ENCODE results near the gene TMEM170B.
"Not testable (repeated sequence)": the region's sequence is repeated elsewhere in the genome, so short reads cannot be mapped to it uniquely, and the experiment has no call there.

TMEM170B gene

DNA sequence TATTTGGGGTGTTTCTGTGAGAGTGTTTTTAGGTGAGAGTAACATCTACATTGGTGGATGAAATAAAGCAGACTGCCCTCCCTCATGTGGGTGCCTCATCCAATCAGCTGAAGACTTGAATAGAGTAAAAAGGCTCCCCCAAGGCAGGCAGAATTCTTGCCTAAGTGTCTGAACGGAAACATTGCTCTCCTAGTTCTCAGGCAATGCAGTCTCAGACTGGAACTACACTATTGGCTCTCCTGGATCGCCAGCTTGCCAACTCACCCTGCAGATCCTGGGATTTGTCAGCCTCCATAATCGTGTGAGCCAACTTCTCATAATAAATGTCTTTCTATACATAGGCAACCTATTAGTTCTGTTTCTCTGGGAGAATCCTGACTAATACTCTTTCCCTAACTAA is 5.5 kb upstream of the TMEM170B start:
- no peak for DNase-seq

DNA sequence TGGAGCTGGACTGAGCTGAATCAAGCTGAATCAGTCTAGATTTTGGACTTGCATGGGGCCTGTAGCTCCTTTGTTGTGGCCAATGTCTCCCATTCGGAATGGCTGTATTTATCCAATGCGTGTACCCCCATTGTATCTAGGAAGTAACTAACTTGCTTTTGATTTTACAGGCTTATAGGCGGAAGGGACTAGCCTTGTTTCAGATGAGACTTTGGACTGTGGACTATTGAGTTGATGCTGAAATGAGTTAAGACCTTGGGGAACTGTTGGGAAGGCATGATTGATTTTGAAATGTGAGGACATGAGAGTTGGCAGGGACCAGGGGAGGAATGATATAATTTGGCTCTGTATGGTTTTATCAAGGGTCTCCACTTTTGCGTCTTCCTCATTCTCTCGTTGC is 3.0 kb upstream of the TMEM170B start:
- DNase-seq, result no peak

DNA sequence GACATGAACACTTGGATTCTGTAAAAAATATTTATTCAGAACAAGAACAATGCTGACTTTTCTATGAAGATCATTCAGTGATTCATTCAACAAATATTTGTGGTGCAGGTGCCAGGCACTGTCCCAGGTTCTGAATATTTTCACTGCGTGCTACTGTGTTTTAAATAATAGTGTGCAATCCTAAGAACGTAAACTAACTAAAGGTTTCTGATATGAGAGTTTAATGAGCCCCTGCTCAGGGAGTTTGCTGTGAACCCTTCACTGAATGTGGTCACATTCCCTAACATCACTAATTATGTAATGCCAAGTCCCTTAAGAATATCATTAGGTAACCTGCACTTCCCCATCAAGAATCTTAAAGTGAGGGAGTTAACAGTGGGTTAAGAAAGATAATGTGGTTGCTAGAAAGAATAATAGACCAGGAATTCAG is 1.7 kb upstream of the TMEM170B start:
- no peak for DNase-seq

DNA sequence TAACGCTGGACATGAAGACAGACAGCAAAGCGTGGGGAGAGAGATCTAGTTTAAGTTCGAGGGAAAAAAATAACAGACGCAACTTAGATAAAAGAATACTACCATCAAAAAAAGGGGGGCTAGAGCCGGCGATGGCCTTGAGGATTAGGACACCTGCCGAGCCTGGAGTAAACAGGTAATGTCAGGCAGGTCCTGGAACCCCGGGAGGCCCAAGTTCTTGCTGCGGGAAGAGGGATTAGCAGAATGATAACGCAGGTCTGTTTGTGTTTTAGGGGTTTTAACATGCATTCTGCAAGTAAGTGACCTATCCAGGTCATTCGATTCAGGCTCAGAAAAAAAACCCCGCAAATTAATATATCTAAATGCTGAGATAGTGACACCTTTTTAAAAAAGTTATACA is 754 bp upstream of the TMEM170B start:
- no peak for DNase-seq

DNA sequence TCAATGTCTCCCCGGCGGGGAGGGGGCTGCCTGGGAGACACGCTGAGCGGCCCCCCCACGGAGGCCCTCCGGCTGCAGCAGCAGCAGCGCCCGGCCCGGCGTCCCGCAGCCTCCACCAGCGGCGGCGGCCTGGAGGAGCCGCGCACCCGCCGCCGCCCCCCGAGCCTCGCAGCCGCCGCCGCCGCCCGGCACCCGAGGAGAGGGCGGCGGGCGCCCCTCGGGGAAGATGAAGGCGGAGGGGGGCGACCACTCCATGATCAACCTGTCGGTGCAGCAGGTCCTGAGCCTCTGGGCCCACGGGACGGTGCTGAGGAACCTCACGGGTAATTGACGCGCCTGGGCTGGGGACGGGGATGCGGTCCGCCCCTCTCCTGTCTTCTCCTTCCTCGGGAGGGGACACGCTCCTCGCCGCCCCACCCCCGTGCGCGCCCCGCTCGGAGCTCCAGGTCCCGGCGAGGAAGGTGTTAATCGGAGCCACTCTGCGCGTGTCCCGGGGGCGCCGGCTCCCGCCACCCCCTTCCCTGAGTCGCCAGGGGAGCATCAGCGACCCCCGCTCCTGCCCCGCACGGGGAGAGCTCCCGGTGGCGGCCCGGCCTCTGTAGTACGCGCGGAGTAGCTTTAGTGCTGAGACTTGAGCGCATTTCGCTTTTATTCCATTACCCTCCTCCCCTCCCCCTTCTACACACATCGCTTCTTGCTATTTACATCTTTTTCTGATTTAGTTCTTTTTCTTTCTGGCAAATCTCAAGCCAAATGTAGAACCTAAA is 686 bp downstream of the TMEM170B start:
- peak; percentile 45 for DNase-seq

DNA sequence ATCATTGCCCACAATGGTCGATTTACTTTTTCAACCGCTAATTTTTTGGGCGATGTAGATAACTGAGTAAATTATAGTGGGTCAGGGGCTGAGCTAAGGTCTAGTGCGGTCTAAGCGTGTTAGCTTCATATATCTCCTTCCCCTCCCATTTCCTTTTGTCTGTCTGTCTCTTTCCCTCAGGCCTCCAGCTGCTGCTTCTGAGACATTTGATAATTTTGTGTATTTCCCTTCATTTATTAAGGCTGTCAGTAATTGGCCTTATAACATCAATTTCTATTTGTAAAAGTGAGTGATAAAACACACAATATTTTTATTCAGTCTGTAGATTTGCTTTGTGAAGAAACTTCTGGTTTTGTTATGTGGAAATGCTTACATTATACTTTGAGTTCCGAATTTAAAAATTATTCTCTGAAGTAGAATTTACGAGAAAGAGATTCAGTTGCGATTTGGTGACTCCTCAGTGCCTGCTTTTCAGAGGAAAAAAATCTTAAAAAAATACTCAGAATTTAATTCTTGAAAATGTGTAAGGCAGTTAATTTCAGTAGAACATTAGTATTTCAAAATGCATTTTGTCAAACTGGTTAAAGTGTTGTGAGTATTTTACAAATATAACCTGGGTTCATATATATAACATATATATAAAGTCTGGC is 1.4 kb downstream of the TMEM170B start:
- DNase-seq, result no peak

DNA sequence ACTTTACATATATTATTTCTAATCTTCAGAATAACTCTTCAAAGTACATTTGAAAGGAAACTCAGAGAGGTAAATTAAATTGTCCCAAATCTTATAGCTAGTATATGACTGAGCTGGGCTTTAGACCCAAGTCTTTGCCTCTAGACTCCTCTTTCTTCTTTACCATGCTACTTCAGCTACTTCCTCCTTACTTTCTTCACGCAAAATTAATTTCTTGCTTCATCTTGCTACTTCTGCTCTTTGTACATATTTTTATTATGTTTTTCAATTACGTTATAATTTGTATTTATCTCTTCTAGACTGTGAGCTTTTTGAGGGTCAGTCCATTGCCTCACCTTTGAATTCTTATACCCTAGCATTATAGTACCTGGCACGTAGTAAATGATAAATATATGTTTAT is 5.3 kb downstream of the TMEM170B start:
- DNase-seq, result no peak

DNA sequence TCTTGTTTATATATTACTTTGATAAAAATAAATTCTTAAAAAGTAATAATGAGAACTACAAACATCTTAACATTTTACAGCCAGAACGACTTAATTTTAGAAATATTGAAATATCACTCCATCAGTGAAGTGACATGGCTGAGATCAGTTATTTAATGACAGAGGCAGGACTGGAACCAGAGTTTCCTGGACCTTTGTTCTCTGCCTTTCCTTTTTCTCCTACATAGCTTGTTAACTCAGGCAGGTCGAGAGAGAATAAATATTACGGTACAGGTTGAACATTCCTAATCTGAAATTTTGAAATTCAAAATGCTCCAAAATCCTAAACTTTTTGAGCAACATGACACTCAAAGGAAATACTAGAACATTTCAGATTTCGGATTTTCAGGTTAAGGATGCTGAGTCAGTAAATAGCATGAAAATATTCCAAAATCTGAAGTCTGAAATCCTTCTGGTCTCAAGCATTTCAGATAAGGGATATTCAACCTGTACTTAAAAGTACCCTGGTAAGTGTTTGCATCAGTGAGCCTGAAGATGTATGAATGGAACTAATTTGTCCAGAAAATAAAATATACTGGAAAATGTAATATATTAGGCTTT is 6.5 kb downstream of the TMEM170B start:
- no peak for DNase-seq

DNA sequence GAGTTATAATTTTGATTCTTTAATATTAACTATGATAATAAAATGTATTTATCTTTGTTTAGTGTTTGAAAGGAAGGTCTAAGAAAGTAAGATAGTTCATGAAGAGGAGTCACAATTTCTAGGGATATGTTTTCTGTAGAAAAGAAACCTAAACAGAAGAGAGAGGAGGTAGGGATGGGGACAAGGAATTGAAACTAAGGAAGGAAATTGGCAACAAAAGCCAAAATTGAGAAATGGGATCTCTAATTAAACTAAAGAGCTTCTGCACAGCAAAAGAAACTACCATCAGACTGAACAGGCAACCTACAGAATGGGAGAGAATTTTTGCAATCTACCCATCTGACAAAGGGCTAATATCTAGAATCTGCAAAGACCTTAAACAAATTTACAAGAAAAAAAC is 10.3 kb downstream of the TMEM170B start:
- not testable (repeated sequence) for DNase-seq

DNA sequence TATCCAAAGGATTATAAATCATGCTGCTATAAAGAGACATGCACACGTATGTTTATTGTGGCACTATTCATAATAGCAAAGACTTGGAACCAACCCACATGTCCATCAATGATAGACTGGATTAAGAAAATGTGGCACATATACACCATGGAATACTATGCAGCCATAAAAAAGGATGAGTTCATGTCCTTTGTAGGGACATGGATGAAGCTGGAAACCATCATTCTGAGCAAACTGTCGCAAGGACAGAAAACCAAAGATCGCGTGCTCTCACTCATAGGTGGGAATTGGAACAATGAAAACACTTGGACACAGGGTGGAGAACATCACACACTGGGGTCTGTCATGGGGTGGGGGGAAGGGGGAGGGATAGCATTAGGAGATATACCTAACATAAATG is 11.0 kb downstream of the TMEM170B start:
- DNase-seq, result not testable (repeated sequence)

DNA sequence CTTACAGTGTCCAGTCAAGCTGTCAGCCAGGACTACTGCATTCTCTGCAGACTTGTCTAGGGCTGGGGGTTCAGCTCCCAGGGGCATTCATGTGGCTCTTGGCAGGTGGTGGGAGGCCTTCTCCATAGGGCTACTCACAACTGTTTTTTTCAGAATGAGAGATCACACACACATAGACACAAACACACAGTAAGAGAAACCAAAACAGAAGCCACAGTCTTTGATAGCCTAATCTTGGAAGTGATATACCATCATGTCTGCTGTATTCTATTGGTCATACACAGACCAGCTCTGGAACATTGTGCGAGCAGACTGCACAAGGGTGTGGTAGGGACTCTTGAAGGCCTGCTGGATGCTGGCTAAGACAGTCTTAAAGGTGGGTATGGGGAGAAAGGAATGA is 13.5 kb downstream of the TMEM170B start:
- DNase-seq, result no peak

DNA sequence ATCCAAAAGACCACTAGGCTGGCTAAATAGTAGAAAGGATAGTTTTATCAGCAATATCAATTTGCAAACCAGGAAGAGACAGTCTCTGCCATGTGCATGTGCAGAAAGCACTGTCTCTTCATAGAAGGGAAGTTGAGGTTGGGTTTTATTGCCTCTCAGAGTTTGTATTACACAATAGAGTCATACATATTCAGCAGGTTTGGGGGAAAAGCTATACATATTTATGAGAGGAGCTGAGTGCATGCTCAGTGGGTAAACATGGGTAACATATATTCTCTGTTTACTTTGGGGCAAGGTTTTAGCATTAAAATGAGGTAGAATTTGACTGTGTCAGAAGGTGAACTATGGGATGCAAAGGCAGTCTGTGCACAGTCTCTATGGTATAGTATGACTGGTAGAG is 14.9 kb downstream of the TMEM170B start:
- no peak for DNase-seq

DNA sequence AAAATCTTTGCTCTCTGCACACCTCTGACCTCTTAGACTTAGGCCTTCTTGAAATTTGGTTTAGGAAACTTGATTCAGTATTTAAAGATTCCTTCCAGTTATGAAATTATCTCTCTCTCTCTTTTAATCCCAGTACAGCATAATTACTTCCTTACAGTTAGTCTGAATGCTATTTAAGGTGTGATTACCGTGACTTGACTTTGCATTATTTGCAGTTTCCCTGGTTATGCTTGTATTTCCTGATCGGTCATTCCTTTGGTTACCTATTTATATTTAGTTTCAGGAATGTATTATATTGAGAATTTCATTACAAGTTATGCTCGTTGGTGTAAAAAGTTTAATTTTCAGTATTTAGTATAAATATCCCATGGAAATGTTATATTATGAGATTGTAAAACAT is 16.3 kb downstream of the TMEM170B start:
- DNase-seq, result no peak

DNA sequence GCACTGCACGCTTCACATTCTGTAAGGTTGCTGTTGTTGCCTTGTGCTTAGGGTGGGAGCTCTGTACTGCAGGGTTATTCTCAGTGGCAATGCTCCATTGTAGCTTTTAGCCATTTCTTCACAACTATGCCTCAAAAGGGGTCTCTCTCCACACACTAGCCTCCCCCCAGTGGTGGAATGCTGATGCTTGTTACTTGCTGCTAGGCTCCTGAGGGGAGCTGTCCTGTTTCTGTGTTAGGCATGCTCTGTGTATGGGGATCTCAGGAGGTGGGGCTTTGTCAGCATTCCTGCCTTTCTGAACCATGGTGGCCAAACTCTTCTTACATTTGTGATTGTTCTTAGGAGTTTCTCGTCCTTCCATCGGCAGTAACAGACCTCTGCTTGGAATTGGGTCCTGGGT is 18.8 kb downstream of the TMEM170B start:
- DNase-seq, result no peak

DNA sequence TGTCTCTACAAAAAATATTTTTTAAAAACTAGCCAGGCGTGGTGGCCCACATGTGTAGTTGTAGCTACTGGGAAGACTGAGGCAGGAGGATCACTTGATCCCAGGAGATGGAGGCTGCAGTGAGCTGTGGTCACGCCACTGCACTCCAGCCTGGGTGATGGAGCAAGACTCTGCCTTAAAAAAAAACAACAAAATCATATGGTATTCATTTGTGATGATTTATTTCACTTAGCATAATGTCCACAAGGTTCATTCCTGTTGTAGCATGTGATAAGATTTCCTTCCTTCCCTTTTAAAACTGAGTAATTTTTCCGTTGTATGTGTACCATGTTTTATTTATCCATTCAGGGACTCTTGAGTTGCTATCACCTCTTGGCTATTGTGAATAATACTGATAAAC is 26.2 kb downstream of the TMEM170B start:
- DNase-seq, result no peak

DNA sequence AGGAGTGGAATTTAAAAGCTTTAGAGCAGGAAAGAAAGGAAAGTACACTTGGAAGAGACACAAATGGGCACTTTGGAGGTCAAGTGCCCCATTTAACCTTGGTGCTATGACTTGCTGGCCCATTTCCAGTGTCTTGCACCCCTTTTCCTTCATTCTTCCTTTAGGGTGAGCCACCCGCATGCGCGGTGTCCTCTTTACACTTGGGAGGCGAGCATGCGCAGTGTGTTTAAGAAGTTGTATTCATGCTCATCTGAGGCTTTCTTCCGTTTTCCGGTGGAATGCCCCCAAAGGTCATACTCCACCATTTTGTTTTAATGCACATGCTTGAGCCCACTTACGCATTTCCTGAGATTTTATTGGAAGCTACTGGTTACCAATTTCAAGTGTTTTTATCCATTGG is 29.1 kb downstream of the TMEM170B start:
- no peak for DNase-seq

DNA sequence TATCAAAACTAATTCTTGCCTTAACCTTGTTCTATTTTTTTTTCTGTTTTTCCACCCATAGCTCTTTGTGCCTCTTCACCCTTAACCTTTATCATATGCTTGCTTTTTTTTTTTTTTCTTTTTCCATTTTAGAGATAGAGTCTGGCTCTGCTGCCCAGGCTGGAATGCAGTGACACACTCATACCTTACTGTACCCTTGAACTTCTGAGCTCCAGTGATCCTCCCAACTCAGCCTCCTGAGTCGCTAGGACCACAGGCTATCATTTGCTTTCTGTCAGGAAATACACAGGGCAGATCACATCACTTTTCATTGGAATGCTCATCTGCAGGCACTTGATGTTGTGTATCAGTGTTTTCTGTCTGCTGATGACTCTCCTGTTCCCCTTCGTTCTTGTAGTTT is 33.5 kb downstream of the TMEM170B start:
- no peak for DNase-seq

DNA sequence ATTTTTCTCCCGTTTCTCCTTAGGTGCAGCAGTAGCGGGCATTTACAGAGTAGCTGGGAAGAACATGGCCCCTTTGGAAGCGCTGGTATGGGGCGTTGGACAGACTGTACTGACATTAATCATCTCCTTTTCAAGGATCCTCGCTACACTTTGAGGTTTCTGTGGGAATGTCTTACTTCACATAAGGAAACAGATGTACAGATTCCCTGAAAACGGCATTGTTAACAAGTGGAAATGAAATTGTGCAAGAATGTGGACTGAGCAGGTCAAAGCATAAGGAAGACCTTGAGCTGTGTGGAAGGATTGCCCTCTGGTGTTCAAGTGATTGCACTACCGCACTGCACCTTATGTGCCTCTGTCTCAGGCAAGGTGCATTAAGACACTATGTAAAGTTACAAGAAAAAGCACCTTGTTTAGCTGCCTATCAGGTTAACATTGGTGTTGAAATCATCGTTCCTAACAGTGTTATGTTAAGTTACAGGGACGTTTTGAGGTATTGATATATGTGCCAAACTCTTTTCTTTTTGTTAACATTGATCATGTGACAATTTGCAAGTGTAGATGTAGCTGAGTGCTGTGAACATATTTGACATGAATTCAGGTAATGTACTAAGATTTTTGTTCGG is 38.0 kb downstream of the TMEM170B start:
- DNase-seq, result peak; percentile 47

DNA sequence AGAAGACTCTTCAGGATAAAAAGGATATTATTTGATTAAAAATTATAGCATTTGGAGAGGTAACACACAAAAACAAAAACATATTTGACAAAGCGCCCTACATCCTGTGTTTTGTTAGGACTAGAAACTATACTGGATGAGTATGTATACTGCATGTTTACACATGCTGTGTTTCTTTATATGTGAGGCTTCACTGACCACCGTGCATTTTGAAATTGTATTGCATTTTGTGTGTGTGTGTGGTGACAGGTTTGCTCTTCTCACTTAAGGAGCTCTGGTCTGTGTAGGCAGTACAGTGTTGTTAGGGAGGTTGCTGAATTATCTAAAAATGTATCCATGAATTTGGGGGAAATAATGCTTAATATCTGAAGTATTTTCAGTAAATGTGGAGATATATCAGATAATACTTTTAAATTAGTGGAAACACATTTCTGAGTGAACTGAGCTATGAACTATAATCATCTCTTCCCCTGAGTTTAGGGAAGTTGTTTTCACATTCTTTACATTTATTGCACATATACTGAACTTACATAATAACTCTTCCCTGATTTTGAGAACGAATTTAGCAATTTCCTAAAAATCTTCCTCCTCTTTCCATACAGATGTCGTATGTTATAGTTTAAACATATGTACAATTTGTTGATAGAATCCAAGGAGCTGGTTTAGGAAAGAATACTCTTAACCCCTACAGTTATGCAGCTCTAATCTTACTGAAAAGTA is 43.3 kb downstream of the TMEM170B start:
- DNase-seq, result no peak

DNA sequence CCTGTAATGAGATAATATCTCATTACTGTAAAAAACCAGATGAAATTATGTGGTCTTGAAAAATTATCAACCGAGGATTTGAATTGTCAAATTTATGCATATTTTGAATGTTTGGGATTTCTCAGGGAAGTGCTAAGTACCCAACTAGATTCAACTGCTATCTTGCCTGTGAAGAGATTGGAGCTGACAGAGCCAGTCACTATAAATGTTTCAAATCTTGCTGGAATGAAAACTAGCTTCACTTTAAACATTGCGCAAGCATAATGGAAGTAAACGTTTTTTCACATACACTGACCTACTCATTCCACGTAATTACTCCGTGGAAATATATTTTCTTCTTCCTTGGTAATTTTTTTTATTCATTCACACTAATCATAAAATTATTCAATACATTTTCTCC is 46.7 kb downstream of the TMEM170B start:
- no peak for DNase-seq

DNA sequence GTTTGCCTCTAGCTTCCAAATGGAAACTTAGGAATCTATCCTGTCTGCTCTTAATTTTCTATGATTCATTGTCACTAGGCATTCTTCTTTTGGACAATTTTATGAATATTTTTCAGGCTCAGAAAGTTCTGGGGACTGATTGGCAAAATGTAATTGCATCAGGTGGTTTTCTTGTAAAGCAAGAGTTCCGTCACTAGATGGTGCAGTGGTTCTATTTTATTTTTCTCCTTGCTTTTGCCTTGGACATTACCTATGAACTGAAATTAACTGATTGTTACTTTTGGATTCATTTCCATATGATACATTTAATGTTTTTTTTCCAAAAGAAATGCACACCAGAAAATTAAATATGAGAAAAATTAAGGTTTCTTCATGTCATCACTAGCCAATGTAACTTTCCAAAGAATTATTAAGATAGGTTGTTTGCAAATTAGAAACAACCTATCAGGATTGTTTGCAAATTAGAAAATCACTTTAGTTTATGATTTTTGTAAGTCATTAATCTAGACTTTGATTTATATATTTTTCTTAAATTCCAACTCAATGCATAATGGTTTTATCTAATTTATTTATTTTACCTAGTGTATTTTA is 48.0 kb downstream of the TMEM170B start:
- no peak for DNase-seq

DNA sequence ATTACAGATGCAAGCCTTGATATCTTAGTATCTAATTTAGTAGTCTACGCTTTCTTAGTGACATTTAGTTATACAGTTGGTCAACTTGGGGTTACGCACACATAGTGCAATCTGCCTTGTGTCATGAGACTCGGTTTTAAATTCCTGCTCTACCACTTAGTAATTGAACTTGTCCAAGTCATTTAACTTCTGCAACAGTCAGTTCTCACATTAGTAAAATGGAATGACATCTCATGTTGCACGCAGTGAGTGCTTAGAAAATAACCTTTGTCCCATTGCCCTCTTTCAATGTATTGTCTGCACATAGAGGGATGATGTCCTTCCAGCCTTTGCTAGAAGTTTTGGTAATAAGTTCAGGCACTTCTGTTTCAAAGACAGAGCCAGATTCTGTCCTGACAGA is 48.6 kb downstream of the TMEM170B start:
- no peak for DNase-seq

DNA sequence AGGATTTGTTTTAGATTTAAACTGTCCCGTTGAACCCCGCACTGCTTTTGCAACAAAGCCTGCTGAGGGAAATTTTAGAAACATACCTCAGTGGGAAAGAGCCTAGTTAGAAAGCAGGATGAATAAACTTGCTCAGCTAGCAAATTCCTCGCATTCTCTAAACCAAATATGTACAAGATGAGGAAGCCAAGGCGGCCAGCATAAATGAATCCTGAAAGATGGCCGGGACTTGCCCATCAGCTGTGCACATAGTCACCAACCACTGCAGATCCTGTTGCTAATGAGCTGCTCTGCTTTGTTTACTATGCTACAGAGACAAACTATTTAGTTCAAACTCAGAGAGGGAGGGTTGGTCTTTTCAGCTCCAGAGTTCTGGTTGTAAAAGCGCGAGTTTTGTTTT is 49.0 kb downstream of the TMEM170B start:
- DNase-seq, result no peak
